B cell (primary cell): Measurements from ENCODE around the gene MYO5C. TPM values are rescaled to one million over a fixed set of nuclear protein-coding genes. Genes with fewer than 3 reads are reported as not detected.

ENCODE experiments used
- ATAC-seq: fragments of 200-7000 bp; cut with Tn5 transposase; one replicate; pipeline ENCODE4 v1.10.0; 2021; ENCODE audit warnings: low read depth, mild to moderate bottlenecking, moderate number of reproducible peaks, moderate library complexity
- CTCF ChIA-PET: fragments of 350-600 bp; sonication (Branson Sonifier 250); formaldehyde crosslinking; loops from one replicate; lab custom pipeline; 2021; ENCODE audit warnings: antibody characterized with exemption, inconsistent platforms; lab: Charles Lee
- POLR2A ChIA-PET: fragments of 350-600 bp; sonication (Branson Sonifier 250); formaldehyde crosslinking; loops from one replicate; lab custom pipeline; 2021; ENCODE audit warnings: antibody characterized with exemption; lab: Charles Lee
- DNase-seq: peaks from one replicate; pipeline ENCODE4 v3.0.0; 2013
- H2AFZ ChIP-seq: 2 replicates; pipeline ENCODE4 v1.6.1; 2012; ENCODE audit warnings: mild to moderate bottlenecking, low read depth, low read length; ENCODE audit not compliant: insufficient read depth, poor library complexity, severe bottlenecking
- H3K27ac ChIP-seq, 2 donors: 1 replicate in 1 of 2; 2 replicates in 1 of 2; pipeline ENCODE4 v1.5.1; 2012 to 2013; ENCODE audit warnings: low read length in 2 of 2, mild to moderate bottlenecking in 2 of 2, moderate library complexity in 1 of 2
- H3K27me3 ChIP-seq, 4 experiments: fragments of 200-600 bp in 1 of 4; sonication (generic) in 1 of 4; replicated peaks in 1 of 4; 1 replicate in 2 of 4; 2 replicates in 2 of 4; pipeline versions ENCODE4 v1.6.1 to v1.7.0; 2013 to 2016; ENCODE audit warnings: low read length in 3 of 4, mild to moderate bottlenecking in 2 of 4, mixed read lengths in 1 of 4, moderate library complexity in 1 of 4; ENCODE audit not compliant: insufficient read depth in 4 of 4, control insufficient read depth in 3 of 4; ENCODE audit errors: control extremely low read depth in 1 of 4
- H3K36me3 ChIP-seq, 2 experiments: replicated peaks in 1 of 2; 1 replicate in 1 of 2; 2 replicates in 1 of 2; pipeline versions ENCODE4 v1.6.1 to v1.7.1; 2013; ENCODE audit warnings: low read length in 1 of 2; ENCODE audit not compliant: insufficient read depth in 2 of 2, control insufficient read depth in 1 of 2; ENCODE audit errors: control extremely low read depth in 1 of 2, extremely low read depth in 1 of 2
- H3K4me1 ChIP-seq, 2 donors: fragments of 200-600 bp in 1 of 2; sonication (generic) in 1 of 2; 1 replicate in 1 of 2; 2 replicates in 1 of 2; pipeline versions ENCODE4 v1.5.1 to v1.6.1; 2013 to 2017; ENCODE audit warnings: low read length in 2 of 2; ENCODE audit not compliant: control insufficient read depth in 2 of 2, insufficient read depth in 2 of 2
- H3K4me2 ChIP-seq: replicated peaks from 2 replicates; pipeline ENCODE3; 2012; ENCODE audit warnings: mild to moderate bottlenecking, low read depth, low read length; ENCODE audit not compliant: poor library complexity, severe bottlenecking
- H3K4me3 ChIP-seq, 5 experiments: fragments of 200-600 bp in 1 of 5; sonication (generic) in 1 of 5; 1 replicate in 3 of 5; 2 replicates in 2 of 5; pipeline versions ENCODE4 v1.5.1 to v1.7.0; 2011 to 2016; ENCODE audit warnings: low read length in 4 of 5, mild to moderate bottlenecking in 4 of 5, low read depth in 2 of 5, control low read depth in 1 of 5, moderate library complexity in 1 of 5; ENCODE audit not compliant: insufficient read depth in 1 of 5; ENCODE audit errors: control extremely low read depth in 1 of 5, extremely low read depth in 1 of 5
- H3K79me2 ChIP-seq: fragments of 200-600 bp; sonication (generic); one replicate; pipeline ENCODE4 v1.6.0; 2016; ENCODE audit warnings: low read length; ENCODE audit not compliant: control insufficient read depth, insufficient read depth
- H3K9ac ChIP-seq: fragments of 200-600 bp; sonication (generic); 2 replicates; pipeline ENCODE4 v1.6.1; 2017; ENCODE audit warnings: mild to moderate bottlenecking, low read length, moderate library complexity
- H3K9me3 ChIP-seq, 3 donors: one replicate each; pipeline versions ENCODE4 v1.6.1 to v1.7.1; 2013; ENCODE audit warnings: low read length in 2 of 3; ENCODE audit not compliant: control insufficient read depth in 2 of 3, insufficient read depth in 1 of 3; ENCODE audit errors: control extremely low read depth in 1 of 3
- H4K20me1 ChIP-seq: 2 replicates; pipeline ENCODE4 v1.6.0; 2012; ENCODE audit warnings: mild to moderate bottlenecking, low read length; ENCODE audit not compliant: insufficient read depth, control insufficient read depth, poor library complexity, severe bottlenecking
- H3K27ac Mint-ChIP-seq: one replicate; pipeline ENCODE4 v1.8.0; 2021; ENCODE audit warnings: mixed read lengths
- H3K27me3 Mint-ChIP-seq: one replicate; pipeline ENCODE4 v1.8.0; 2021; ENCODE audit warnings: mixed read lengths
- H3K4me1 Mint-ChIP-seq: one replicate; pipeline ENCODE4 v1.8.0; 2021; ENCODE audit warnings: mixed read lengths
- H3K4me3 Mint-ChIP-seq: one replicate; pipeline ENCODE4 v1.8.0; 2021; ENCODE audit warnings: mixed read lengths
- H3K9me3 Mint-ChIP-seq: one replicate; pipeline ENCODE4 v1.8.0; 2022; ENCODE audit warnings: mixed read lengths; ENCODE audit not compliant: insufficient read depth
- CTCF ChIP-seq: fragments of 200-600 bp; IDR thresholded peaks from one replicate; pipeline ENCODE4 v1.8.0; 2022; ENCODE audit warnings: antibody characterized with exemption, mild to moderate bottlenecking
- EZH2 ChIP-seq: IDR thresholded peaks from 2 replicates; pipeline ENCODE4 v1.6.1; 2012; ENCODE audit warnings: borderline replicate concordance, low read depth, mild to moderate bottlenecking, moderate library complexity, low read length; ENCODE audit not compliant: insufficient read depth, poor library complexity, severe bottlenecking
- WGBS: methylation state at CpG from one replicate; pipeline ENCODE4 v1.1.5; 2013; ENCODE audit warnings: missing lambda C conversion rate; ENCODE audit not compliant: insufficient coverage; 5-methylcytosine and 5-hydroxymethylcytosine counted together
- intact Hi-C: fragments of 100-400 bp; cut with micrococcal nuclease; formaldehyde crosslinking; loops from one replicate; pipeline ENCODE4 v1.10.0; 2022
- polyA plus RNA-seq: library from polyadenylated mRNA; depleted of rRNA; stranded (reverse); fragments of >200 nt; gene quantifications from 2 replicates; pipeline ENCODE4 v1.2.3, GENCODE V29; 2012
- total RNA-seq, 2 donors: library from RNA; stranded (reverse); fragments of 120-200 nt in 1 of 2; gene quantifications; 1 replicate in 1 of 2; 2 replicates in 1 of 2; pipeline versions ENCODE4 v1.2.3 to v1.2.4, GENCODE V29; 2013 to 2022

Gene MYO5C
- total and polyA plus RNA-seq, 2 donors (not counting 1 experiment from before 2014, with no cell fraction given): 0.54 to 4.5 TPM

- H3K36me3 ChIP-seq: no peaks in the 10 kb centered on the region
- Mint-ChIP-seq H3K27me3 (peaks cover 7% of the 10 kb centered on the region), H3K4me3 (no peak overlapping the region), H3K9me3 (no peaks in the 10 kb centered on the region), H3K4me1 (peaks cover 32% of the 10 kb centered on the region), H3K27ac (no peak overlapping the region)
- no peak overlapping the region for H3K9ac ChIP-seq
- H3K4me3 ChIP-seq: no peak overlapping the region
- no peaks in the 10 kb centered on the region for H4K20me1 ChIP-seq
- no peak for DNase-seq
- 92% methylated on average over 3 of the region's 4 CpGs for WGBS
- ATAC-seq: no peak
- POLR2A ChIA-PET: no interaction called here
- TF ChIP-seq CTCF: no peak
- no peak for TF ChIP-seq EZH2
- peaks cover under 1 to 29% of the 10 kb centered on the region in 2 donors for H3K4me1 ChIP-seq
- H3K27me3 ChIP-seq: peaks cover 0 to 7% (median 3%) of the 10 kb centered on the region in 4 experiments
- no peak overlapping the region for H3K27ac ChIP-seq
- no peaks in the 10 kb centered on the region for H3K79me2 ChIP-seq
- peaks cover 0 to under 1% (median 0%) of the 10 kb centered on the region in 3 donors for H3K9me3 ChIP-seq
- intact Hi-C loops: no loop called here
- CTCF ChIA-PET: interaction anchor here (0.5 to 1.0 kb wide), 2 partner anchors 10 to 35 kb away, joined by 3 read pairs; no protein-coding TSS in a partner anchor
- H3K4me2 ChIP-seq: no peak overlapping the region
- H2AFZ ChIP-seq: no peak overlapping the region
Observed at GRCh38 chr15:52289629-52290081, 5.9 kb downstream of the MYO5C start.

GRCh38 chr15:52288986-52289385, 6.6 kb downstream of the MYO5C start:
- Mint-ChIP-seq H3K27ac (no peak overlapping the region), H3K4me1 (peaks cover 26% of the 10 kb centered on the region), H3K9me3 (no peaks in the 10 kb centered on the region), H3K27me3 (peaks cover 4% of the 10 kb centered on the region), H3K4me3 (no peak overlapping the region)
- H2AFZ ChIP-seq: no peak overlapping the region
- H3K4me2 ChIP-seq: no peak overlapping the region
- intact Hi-C loops: no loop called here
- H3K27ac ChIP-seq: no peak overlapping the region
- peaks cover 0 to 22% of the 10 kb centered on the region in 2 donors for H3K4me1 ChIP-seq
- H4K20me1 ChIP-seq: no peaks in the 10 kb centered on the region
- peaks cover 0 to 7% (median 0%) of the 10 kb centered on the region in 4 experiments for H3K27me3 ChIP-seq
- 100% methylated on average over 5 of the region's 5 CpGs for WGBS
- ATAC-seq (no peak), DNase-seq (no peak)
- H3K79me2 ChIP-seq: no peaks in the 10 kb centered on the region
- H3K4me3 ChIP-seq: no peak overlapping the region
- H3K9me3 ChIP-seq: no peaks in the 10 kb centered on the region
- ChIA-PET POLR2A (no interaction called here), CTCF (interaction anchor here (0.5 to 1.0 kb wide), 2 partner anchors 9 to 198 kb away, joined by 3 read pairs; no protein-coding TSS in a partner anchor)
- TF ChIP-seq EZH2: no peak
- TF ChIP-seq CTCF: no peak
- no peak overlapping the region for H3K9ac ChIP-seq
- no peaks in the 10 kb centered on the region for H3K36me3 ChIP-seq
